Astrocyte (in vitro differentiated cells and primary cell): ENCODE measurements around the gene TANGO2. TPM values are rescaled to one million over a fixed set of nuclear protein-coding genes. Genes with fewer than 3 reads are reported as not detected.
A peak's percentile ranks its signal among the peaks of the same experiment; 100 is the strongest.

Source experiments
- DNase-seq: peaks from one replicate; pipeline ENCODE4 v3.0.0-alpha.2; 2010; ENCODE audit warnings: low read depth
- FAIRE-seq: peaks from 2 replicates; lab custom pipeline; 2011; peaks lifted over from hg19 to GRCh38; lab: Jason Lieb, UNC
- H2AFZ ChIP-seq: 2 replicates; pipeline ENCODE4 v1.6.0; 2012; ENCODE audit warnings: low read depth, low read length, inconsistent platforms
- H3K27ac ChIP-seq: 2 replicates; pipeline ENCODE4 v1.5.1; 2011; ENCODE audit warnings: low read depth, low read length, inconsistent platforms
- H3K27me3 ChIP-seq: 2 replicates; pipeline ENCODE4 v1.6.0; 2011; ENCODE audit warnings: low read length, inconsistent platforms; ENCODE audit not compliant: insufficient read depth
- H3K36me3 ChIP-seq: 2 replicates; pipeline ENCODE4 v1.5.1; 2011; ENCODE audit warnings: low read length, inconsistent platforms; ENCODE audit not compliant: insufficient read depth
- H3K4me1 ChIP-seq: 2 replicates; pipeline ENCODE4 v1.5.1; 2011; ENCODE audit warnings: low read length, inconsistent platforms; ENCODE audit not compliant: insufficient read depth
- H3K4me2 ChIP-seq: 2 replicates; pipeline ENCODE4 v1.6.0; 2012; ENCODE audit warnings: low read length, inconsistent platforms
- H3K4me3 ChIP-seq: 2 replicates; pipeline ENCODE4 v1.5.1; 2011; ENCODE audit warnings: low read depth, mild to moderate bottlenecking, low read length, inconsistent platforms; ENCODE audit not compliant: insufficient read depth
- H3K79me2 ChIP-seq: 2 replicates; pipeline ENCODE4 v1.6.0; 2012; ENCODE audit warnings: mild to moderate bottlenecking, low read length, inconsistent platforms; ENCODE audit not compliant: insufficient read depth
- H3K9ac ChIP-seq: 2 replicates; pipeline ENCODE4 v1.6.0; 2012; ENCODE audit warnings: mild to moderate bottlenecking, low read length, inconsistent platforms
- H3K9me3 ChIP-seq: 2 replicates; pipeline ENCODE4 v1.5.1; 2012; ENCODE audit warnings: low read depth, mild to moderate bottlenecking, low read length, inconsistent platforms; ENCODE audit not compliant: insufficient read depth
- H4K20me1 ChIP-seq: 2 replicates; pipeline ENCODE4 v1.6.0; 2012; ENCODE audit warnings: low read length, inconsistent platforms; ENCODE audit not compliant: insufficient read depth
- H3K27ac Mint-ChIP-seq: one replicate; pipeline ENCODE4 v1.8.0; 2021; ENCODE audit warnings: mild to moderate bottlenecking, mixed read lengths; ENCODE audit not compliant: unreplicated experiment
- H3K27me3 Mint-ChIP-seq: one replicate; pipeline ENCODE4 v1.8.0; 2021; ENCODE audit warnings: low read depth, mixed read lengths; ENCODE audit not compliant: unreplicated experiment
- H3K36me3 Mint-ChIP-seq: one replicate; pipeline ENCODE4 v1.8.0; 2021; ENCODE audit warnings: low read depth, mixed read lengths; ENCODE audit not compliant: unreplicated experiment
- H3K4me1 Mint-ChIP-seq: one replicate; pipeline ENCODE4 v1.8.0; 2021; ENCODE audit warnings: low read depth, mixed read lengths; ENCODE audit not compliant: unreplicated experiment
- H3K4me3 Mint-ChIP-seq: one replicate; pipeline ENCODE4 v1.8.0; 2021; ENCODE audit warnings: mild to moderate bottlenecking, moderate library complexity, mixed read lengths; ENCODE audit not compliant: unreplicated experiment
- H3K9me3 Mint-ChIP-seq: one replicate; pipeline ENCODE4 v1.8.0; 2021; ENCODE audit warnings: mild to moderate bottlenecking, mixed read lengths; ENCODE audit not compliant: unreplicated experiment
- CTCF ChIP-seq: IDR thresholded peaks from 2 replicates; pipeline ENCODE4 v1.5.1; 2011; ENCODE audit warnings: low read depth, mild to moderate bottlenecking, inconsistent platforms, low read length, moderate library complexity; ENCODE audit not compliant: insufficient read depth
- EZH2 ChIP-seq: IDR thresholded peaks from 2 replicates; pipeline ENCODE4 v1.6.1; 2012; ENCODE audit warnings: mild to moderate bottlenecking, low read length, inconsistent platforms; ENCODE audit not compliant: insufficient read depth
- total RNA-seq: library from RNA; stranded (reverse); gene quantifications from 2 replicates; pipeline ENCODE4 v1.2.1, GENCODE V29; 2021

Gene TANGO2
- total RNA-seq, 1 donor from 2014 or later: 28.0 TPM

GRCh38 chr22:19988331-19988808, 32.5 kb upstream of the TANGO2 start:
- Mint-ChIP-seq H3K27me3 (peaks cover 2% of the 10 kb centered on the region), H3K36me3 (peaks cover 2% of the 10 kb centered on the region), H3K4me1 (peaks cover 11% of the 10 kb centered on the region), H3K27ac (no peak overlapping the region), H3K4me3 (peak overlapping the region; percentile 57), H3K9me3 (no peaks in the 10 kb centered on the region)
- H3K36me3 ChIP-seq: no peaks in the 10 kb centered on the region
- peaks cover 19% of the 10 kb centered on the region for H4K20me1 ChIP-seq
- H3K27me3 ChIP-seq: no peaks in the 10 kb centered on the region
- no peak overlapping the region for H3K9ac ChIP-seq
- no peak overlapping the region for H3K4me2 ChIP-seq
- FAIRE-seq (no peak), DNase-seq (no peak)
- no peak overlapping the region for H3K27ac ChIP-seq
- no peaks in the 10 kb centered on the region for H3K9me3 ChIP-seq
- no peak overlapping the region for H3K4me3 ChIP-seq
- TF ChIP-seq EZH2 (no peak), CTCF (no peak)
- peaks cover 26% of the 10 kb centered on the region for H3K4me1 ChIP-seq
- peaks cover 18% of the 10 kb centered on the region for H3K79me2 ChIP-seq
- H2AFZ ChIP-seq: no peak overlapping the region

- Histone ChIP-seq H3K4me2 (no peak overlapping the region), H4K20me1 (peaks cover 19% of the 10 kb centered on the region), H3K9ac (no peak overlapping the region), H2AFZ (no peak overlapping the region), H3K4me1 (peaks cover 18% of the 10 kb centered on the region), H3K27ac (no peak overlapping the region), H3K9me3 (no peaks in the 10 kb centered on the region), H3K79me2 (peaks cover 17% of the 10 kb centered on the region), H3K4me3 (no peak overlapping the region), H3K27me3 (no peaks in the 10 kb centered on the region), H3K36me3 (no peaks in the 10 kb centered on the region)
- Mint-ChIP-seq H3K4me1 (peaks cover 7% of the 10 kb centered on the region), H3K27ac (no peak overlapping the region), H3K4me3 (no peak overlapping the region), H3K36me3 (peaks cover 2% of the 10 kb centered on the region), H3K9me3 (no peaks in the 10 kb centered on the region), H3K27me3 (peaks cover 2% of the 10 kb centered on the region)
- DNase-seq: no peak
- no peak for TF ChIP-seq CTCF
- no peak for TF ChIP-seq EZH2
- FAIRE-seq: no peak
Observed at GRCh38 chr22:19988965-19989724, 31.8 kb upstream of the TANGO2 start.

- Mint-ChIP-seq H3K36me3 (peaks cover 2% of the 10 kb centered on the region), H3K27me3 (peaks cover 2% of the 10 kb centered on the region), H3K9me3 (no peaks in the 10 kb centered on the region), H3K4me1 (peaks cover 3% of the 10 kb centered on the region), H3K4me3 (no peak overlapping the region), H3K27ac (no peak overlapping the region)
- Histone ChIP-seq H4K20me1 (peaks cover 16% of the 10 kb centered on the region), H3K9me3 (no peaks in the 10 kb centered on the region), H3K4me1 (peaks cover 13% of the 10 kb centered on the region), H3K79me2 (peaks cover 14% of the 10 kb centered on the region), H3K27ac (no peak overlapping the region), H3K4me2 (no peak overlapping the region), H3K9ac (no peak overlapping the region), H3K4me3 (no peak overlapping the region), H3K36me3 (no peaks in the 10 kb centered on the region), H3K27me3 (no peaks in the 10 kb centered on the region), H2AFZ (no peak overlapping the region)
- DNase-seq (no peak), FAIRE-seq (no peak)
- TF ChIP-seq CTCF (no peak), EZH2 (no peak)
Observed at GRCh38 chr22:19989725-19990067, 31.2 kb upstream of the TANGO2 start.
